ENCODE measurements around the gene SWI5.

SWI5 gene

DNA sequence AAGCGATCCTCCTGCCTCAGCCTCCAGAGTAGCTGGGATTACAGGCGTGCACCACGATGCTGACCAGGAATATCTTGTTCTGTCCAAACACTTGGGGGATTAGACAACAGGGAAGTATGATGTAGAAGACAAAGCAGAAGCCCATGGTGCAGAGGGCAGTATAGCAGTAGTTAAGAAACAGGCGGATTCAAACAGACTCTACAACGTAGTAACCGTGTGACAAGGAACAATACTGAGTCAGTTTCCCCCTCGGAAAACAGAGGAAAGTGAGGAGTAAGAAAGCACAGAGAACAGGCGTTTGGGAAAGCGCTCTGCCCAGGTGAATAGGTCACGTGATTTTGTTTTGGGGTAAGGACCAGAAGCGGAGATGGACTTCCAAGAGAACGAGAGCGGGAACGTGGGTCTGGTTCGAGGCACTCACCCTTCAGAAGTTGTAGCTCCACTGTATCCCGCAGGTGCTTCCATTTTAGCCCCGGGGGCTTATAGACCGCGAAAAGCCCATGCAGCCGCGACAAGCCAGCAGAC, 45.9 kb downstream of the SWI5 start:
- DNase-seq: no peak

DNA sequence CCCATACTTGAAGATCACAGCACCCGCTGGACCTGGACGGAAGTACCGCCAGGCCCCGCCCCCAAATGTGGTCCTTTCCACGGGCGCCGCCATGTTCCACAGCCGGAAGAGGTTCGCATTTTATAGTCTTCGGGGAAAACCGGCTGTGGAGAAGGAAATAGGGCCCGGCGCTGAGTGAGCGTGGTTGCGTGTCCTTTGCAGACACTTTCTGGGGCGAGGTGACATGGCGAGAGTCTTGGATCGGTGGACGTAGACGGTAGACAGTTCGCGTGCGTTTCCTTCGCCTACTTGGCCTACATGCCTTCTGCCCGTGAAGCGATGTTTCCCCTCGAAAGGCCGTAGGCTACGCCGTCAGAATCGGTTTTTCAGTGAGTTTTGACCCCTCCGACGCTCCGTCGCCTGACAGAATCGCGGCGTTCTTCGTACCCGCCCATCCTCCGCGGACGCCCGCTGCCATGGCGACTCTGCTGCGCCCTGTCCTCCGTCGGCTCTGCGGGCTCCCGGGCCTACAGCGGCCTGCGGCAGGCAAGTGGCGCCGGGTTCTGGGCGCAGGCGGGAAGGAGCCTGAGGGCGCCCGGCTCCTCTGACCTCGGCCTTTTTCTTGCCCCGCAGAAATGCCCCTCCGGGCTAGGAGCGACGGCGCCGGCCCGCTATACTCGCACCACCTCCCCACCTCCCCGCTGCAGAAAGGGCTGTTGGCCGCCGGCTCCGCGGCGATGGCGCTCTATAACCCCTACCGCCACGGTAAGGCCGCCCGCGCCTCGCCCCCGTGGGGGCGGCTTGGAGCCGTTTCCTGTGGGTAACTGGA, 46.5 kb downstream of the SWI5 start, which contains the start of the genes COQ4 and TRUB2:
COQ4 (plus strand) TSS at position 436 of the 808 bp plus-strand sequence; CDS start at position 456, 20 bp downstream.
TRUB2 (minus strand) TSS at position 44 of the 808 bp plus-strand sequence; CDS start at position 5, 39 bp downstream.
- DNase-seq: peak; percentile 96

DNA sequence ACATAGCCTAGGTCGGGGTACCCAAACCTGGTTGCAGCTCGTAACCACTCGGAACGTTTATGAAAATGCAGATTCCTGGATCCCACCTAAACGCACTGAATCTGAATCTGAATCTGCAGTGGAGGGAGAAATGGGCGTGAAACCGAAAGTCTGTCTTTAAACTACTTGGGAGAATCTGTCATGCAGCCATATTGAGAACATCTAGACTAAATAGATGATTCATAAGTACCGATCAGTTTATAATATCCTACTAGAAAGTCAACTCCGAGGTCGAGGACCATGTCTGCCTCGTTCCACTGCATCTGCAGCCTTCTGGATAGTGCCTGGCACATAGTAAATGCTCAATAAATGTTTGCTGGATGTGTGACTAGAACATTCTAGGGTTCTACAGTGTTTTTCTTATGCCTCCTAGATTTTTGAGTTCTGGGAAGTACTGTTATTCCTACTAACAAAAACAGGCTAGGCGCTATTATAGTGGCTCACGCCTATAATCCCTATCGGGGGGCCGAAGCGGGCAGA, 47.2 kb downstream of the SWI5 start:
- peak; percentile 11 for DNase-seq

DNA sequence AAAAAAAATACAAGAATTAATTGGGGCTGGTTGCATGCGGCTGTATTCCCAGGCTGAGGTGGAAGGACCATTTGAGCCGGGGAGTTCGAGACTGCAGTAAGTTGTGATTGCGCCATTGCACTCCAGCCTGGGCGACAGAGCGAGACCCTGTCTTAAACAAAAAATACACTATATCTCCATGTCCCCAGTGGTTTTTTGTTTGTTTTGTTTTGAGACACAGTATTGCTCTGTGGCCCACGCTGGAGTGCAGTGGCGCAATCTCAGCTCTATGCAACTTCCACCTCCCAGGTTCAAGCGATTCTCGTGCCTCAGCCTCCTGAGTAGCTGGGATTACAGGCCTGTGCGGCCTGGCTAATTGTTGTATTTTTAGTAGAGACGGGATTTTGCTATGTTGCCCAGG, 47.7 kb downstream of the SWI5 start:
- no peak for DNase-seq

DNA sequence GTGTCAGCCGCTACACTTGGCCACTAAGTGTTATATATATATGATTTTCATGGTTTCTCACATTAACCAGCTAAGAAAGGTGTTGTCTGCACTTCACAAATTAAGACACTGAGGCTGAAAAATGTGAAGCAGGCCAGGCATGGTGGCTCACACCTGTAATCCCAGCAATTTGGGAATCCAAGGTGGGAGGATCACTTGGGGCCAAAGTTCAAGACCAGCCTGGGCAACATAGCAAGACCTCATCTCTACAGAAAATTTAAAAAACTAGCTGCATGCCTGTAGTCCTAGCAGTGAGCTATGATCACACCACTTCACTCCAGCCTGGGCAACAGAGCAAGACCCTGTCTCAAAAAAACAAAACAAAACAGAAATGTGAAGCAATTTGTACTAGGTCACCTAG, 48.3 kb downstream of the SWI5 start:
- no peak for DNase-seq

DNA sequence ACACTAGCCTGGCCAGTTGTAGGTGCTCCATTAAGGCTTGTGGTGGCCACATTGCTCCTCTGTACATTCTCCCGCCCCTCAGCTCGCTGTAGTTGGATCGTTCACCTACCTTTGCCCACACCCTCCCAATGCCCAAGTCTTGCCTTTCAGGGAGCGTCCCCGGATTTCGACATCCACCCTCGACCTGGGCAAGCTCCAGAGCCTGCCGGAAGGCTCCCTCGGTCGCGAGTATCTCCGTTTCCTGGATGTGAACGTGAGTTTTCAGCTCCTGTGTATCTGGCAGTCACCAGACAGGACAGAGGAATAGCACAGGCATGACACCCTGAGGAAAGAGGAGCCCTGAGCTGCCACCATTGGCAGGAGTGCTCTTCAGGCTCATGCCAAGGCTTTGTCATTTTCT, 49.6 kb downstream of the SWI5 start:
- DNase-seq: no peak

DNA sequence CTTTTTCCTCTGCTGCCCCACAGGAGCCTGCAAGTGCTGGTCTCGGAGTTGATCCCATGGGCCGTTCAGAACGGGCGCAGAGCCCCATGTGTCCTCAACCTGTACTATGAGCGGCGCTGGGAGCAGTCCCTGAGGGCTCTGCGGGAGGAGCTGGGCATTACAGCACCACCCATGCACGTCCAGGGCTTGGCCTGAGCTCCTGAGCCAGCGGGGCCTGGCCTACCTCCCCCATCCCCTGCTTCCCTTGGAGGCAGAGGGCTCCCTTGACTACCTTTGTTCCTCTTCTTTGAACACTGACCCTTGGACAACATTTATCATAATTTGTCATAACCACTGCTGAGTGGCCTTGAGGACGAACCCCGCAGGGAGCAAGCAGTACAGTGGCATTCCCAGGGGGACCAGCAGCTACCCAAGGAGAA, 57.4 kb downstream of the SWI5 start:
- DNase-seq: no peak

DNA sequence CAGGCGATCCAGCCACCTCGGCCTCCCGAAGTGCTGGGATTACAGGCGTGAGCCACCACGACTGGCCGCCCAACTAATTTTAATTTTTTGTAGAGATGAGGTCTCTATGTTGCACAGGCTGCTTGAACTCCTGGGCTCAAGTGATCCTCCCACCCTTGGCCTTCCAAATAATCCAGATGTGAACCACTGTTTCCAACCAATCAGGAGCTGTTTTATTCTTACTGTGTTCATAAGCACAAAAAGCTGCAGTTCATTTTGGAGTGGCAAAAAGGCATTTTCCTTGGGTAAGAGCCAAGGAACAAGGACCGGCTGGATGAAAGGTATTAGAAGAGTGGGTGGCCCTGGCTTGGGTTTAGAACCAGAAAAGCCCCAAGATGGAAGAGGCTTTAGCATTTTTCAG, 59.1 kb downstream of the SWI5 start:
- DNase-seq: no peak

DNA sequence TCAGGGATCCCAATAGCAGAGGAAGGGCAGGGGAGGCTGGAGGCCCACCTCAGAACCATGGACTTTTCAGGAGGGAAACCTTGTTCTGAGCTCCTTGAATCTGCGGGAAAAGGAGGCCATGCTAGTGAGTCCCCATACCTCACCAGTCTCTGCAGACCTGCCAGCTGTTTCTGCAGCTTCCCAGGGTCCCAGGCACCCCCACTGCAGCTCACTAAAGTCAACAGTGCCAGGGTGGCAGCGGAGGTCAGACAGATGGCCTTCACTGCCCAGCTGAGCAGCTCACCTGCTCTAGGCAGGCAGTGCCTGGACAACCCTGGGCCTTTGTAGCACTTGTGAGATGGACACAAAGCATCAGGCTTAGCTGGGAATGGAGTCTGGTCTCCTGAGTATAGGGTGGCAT, 59.8 kb downstream of the SWI5 start:
- no peak for DNase-seq

DNA sequence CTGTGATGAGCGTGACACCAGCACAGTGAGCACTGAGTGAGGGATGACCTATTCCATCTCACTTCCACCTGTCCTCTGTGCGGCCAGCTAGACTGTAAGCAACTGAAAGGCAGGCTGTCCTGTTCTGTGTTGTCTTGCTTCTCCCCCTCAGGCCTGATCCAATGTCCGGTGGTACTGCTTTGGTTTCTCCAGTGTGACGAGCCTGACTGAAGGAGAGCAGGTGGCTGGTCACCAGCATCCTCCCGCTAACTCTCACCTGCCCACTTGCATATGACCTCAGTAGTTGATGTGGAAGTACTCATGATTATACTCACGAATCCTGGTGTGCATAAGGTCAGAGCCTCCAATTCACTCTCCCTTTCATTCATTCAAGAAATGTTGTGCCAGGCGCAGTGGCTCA, 61.9 kb downstream of the SWI5 start:
- no peak for DNase-seq

All from fibroblast of skin of back (primary cell).